ENCODE data around the gene CRELD2.

Gene CRELD2

DNA sequence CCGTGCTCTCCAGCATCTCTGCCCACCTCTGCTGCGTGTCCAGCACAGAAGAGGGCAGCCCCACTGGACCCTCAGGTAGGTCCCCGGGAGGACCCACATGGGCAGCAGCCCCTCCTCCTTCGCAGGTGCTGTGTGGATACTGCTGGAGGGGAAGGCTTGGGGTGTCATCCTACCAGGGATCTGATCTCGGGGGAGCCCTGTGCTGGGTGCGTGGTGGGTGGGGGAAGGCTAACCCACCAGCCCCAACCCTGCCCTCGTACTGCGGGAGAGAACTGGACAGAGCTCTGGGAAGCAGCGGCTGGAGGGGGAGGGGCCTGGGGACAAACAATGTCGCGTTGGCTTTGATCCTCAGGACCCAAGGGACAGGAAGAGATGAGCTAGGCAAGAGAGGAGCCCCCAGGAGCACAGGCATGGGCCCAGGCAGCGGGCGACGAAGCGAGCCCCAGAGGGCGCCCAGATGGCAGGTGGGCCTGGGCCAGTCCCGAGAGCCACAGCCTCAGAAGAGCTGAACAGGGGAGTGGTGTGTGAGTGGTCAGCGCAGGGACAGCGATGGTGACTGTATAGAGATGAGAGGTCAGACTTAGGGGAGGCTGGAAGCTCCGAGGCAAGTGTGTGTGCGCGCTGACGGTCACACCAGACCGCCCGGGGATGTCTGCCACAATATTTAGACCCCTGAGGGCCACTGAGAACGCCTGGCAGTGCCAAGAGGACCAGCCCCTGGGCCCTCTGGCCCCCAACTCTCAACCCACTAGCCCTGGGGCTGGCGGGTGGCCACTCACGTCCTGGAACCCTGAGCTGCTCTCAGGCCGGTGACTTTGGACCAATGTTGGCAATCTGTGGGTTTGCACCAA is 40.7 kb downstream of the CRELD2 start:
- Histone ChIP-seq H3F3A (ENCODE audit: insufficient read depth) (0 out of 2 replicates have a peak, but pooled peaks cover 4% of the 10 kb centered on the region), H2AFZ (ENCODE audit: low read depth, low read length, severe bottlenecking) (no peak overlapping the region), H3K79me2 (ENCODE audit: insufficient read depth, low read length) (peaks cover 31% of the 10 kb centered on the region), H3K36me3 (ENCODE audit: low read length) (no peaks in the 10 kb centered on the region; the same call in 1 of the 2 replicates), H3K4me3 (ENCODE audit: insufficient read depth, low read length, poor library complexity, severe bottlenecking) (peak overlapping the region; percentile 46), H3K9me3 (ENCODE audit: insufficient read depth, low read length) (no peaks in the 10 kb centered on the region), H3K9me2 (replicated peaks; ENCODE audit: insufficient read depth, low read length) (no peaks in the 10 kb centered on the region), H4K20me1 (ENCODE audit: low read depth, low read length) (peaks cover 3% of the 10 kb centered on the region; the same call in 1 of the 2 replicates), H3K4me2 (ENCODE audit: low read depth, low read length, poor library complexity, severe bottlenecking) (peak overlapping the region; percentile 73), H3K9ac (ENCODE audit: low read length) (peak overlapping the region; percentile 86), H3K27ac (ENCODE audit: low read depth, low read length) (0 out of 2 replicates have a peak overlapping the region, but pooled peaks have one; percentile 83), H3K27me3 (ENCODE audit: low read length) (no peaks in the 10 kb centered on the region)
- TF ChIP-seq, protein P1, sequence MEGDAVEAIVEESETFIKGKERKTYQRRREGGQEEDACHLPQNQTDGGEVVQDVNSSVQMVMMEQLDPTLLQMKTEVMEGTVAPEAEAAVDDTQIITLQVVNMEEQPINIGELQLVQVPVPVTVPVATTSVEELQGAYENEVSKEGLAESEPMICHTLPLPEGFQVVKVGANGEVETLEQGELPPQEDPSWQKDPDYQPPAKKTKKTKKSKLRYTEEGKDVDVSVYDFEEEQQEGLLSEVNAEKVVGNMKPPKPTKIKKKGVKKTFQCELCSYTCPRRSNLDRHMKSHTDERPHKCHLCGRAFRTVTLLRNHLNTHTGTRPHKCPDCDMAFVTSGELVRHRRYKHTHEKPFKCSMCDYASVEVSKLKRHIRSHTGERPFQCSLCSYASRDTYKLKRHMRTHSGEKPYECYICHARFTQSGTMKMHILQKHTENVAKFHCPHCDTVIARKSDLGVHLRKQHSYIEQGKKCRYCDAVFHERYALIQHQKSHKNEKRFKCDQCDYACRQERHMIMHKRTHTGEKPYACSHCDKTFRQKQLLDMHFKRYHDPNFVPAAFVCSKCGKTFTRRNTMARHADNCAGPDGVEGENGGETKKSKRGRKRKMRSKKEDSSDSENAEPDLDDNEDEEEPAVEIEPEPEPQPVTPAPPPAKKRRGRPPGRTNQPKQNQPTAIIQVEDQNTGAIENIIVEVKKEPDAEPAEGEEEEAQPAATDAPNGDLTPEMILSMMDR (IDR thresholded peaks at IDR 0.05; ENCODE audit: insufficient read depth, low read length, poor library complexity, severe bottlenecking), result no peak
- TF ChIP-seq EZH2phosphoT487 (conservative IDR thresholded peaks at IDR 0.05; ENCODE audit: low read length), result no peak

DNA sequence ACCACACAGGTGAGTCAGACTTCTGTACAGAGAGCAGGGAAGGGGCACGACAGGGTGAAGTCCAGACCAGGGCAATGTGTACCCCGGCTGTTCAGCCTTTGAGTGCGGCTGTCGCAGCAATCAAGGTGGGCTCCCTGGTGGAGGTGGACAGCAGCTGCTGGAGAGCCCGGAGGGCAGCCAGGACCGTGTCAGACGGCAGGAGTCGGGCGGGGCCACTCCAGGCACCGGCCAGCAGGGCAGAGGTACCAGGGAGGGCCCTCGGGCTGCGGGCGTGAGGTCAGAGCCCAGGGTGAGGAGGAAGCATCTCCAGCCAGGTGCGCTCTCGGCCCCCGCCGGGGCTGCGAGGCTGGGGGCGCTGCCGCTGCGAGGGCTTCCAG is 41.3 kb downstream of the CRELD2 start:
- Histone ChIP-seq H3K79me2 (ENCODE audit: insufficient read depth, low read length) (peaks cover 31% of the 10 kb centered on the region), H2AFZ (ENCODE audit: low read depth, low read length, severe bottlenecking) (no peak overlapping the region), H3K27me3 (ENCODE audit: low read length) (no peaks in the 10 kb centered on the region), H3K9me2 (replicated peaks; ENCODE audit: insufficient read depth, low read length) (no peaks in the 10 kb centered on the region), H3K36me3 (ENCODE audit: low read length) (no peaks in the 10 kb centered on the region; the same call in 1 of the 2 replicates), H3K4me3 (ENCODE audit: insufficient read depth, low read length, poor library complexity, severe bottlenecking) (peak overlapping the region; percentile 46), H4K20me1 (ENCODE audit: low read depth, low read length) (peaks cover 3% of the 10 kb centered on the region; the same call in 1 of the 2 replicates), H3K27ac (ENCODE audit: low read depth, low read length) (peak overlapping the region; percentile 83), H3K4me2 (ENCODE audit: low read depth, low read length, poor library complexity, severe bottlenecking) (peak overlapping the region; percentile 73), H3F3A (ENCODE audit: insufficient read depth) (0 out of 2 replicates have a peak, but pooled peaks cover 4% of the 10 kb centered on the region), H3K9me3 (ENCODE audit: insufficient read depth, low read length) (no peaks in the 10 kb centered on the region), H3K9ac (ENCODE audit: low read length) (peak overlapping the region; percentile 86)
- TF ChIP-seq, protein P1 (IDR thresholded peaks at IDR 0.05; ENCODE audit: insufficient read depth, low read length, poor library complexity, severe bottlenecking), result no peak
- no peak for TF ChIP-seq EZH2phosphoT487 (conservative IDR thresholded peaks at IDR 0.05; ENCODE audit: low read length)

DNA sequence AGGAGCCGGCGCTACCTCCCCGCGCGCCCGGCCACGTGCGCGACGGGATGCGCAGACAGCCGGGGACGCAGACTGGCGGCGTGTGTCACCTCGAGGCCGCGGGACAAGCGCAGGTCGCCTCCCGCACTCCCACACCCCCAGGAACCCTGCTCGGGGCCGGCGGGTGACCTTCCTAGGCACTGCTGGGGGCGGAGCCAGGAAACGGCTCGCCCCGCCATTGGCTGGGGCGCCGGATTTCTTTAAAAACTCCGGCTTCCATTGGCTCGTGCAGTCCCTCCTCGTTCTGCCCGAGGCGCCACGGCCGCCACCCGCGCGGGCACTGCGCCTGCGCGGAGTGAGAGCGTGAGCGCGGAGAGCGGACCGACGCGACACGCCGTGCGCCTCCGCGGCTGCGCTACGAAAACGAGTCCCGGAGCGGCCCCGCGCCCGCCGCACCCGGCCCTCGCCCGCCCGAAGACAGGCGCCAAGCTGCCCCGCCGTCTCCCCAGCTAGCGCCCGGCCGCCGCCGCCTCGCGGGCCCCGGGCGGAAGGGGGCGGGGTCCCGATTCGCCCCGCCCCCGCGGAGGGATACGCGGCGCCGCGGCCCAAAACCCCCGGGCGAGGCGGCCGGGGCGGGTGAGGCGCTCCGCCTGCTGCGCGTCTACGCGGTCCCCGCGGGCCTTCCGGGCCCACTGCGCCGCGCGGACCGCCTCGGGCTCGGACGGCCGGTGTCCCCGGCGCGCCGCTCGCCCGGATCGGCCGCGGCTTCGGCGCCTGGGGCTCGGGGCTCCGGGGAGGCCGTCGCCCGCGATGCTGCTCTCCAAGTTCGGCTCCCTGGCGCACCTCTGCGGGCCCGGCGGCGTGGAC is 41.9 kb downstream of the CRELD2 start, which contains the start of gene PIM3:
TSS of gene PIM3 (plus strand) at position 614 of the 846 bp plus-strand sequence. CDS start at position 790, 176 bp downstream.
- peak within 1 kb of the TSS; percentile 86 for H3K9ac ChIP-seq (ENCODE audit: low read length)
- peaks cover 31% of the 10 kb centered on the region for H3K79me2 ChIP-seq (ENCODE audit: insufficient read depth, low read length)
- TF ChIP-seq, protein P1 (IDR thresholded peaks at IDR 0.05; ENCODE audit: insufficient read depth, low read length, poor library complexity, severe bottlenecking), result no peak
- no peak for TF ChIP-seq EZH2phosphoT487 (conservative IDR thresholded peaks at IDR 0.05; ENCODE audit: low read length)
- peaks cover 3% of the 10 kb centered on the region; the same call in 1 of the 2 replicates for H4K20me1 ChIP-seq (ENCODE audit: low read depth, low read length)
- H3K27ac ChIP-seq (ENCODE audit: low read depth, low read length), result peak within 1 kb of the TSS; percentile 83
- H3K4me3 ChIP-seq (ENCODE audit: insufficient read depth, low read length, poor library complexity, severe bottlenecking), result peak within 1 kb of the TSS; percentile 88
- no peaks in the 10 kb centered on the region; the same call in 1 of the 2 replicates for H3K36me3 ChIP-seq (ENCODE audit: low read length)
- H3F3A ChIP-seq (ENCODE audit: insufficient read depth), result 0 out of 2 replicates have a peak, but pooled peaks cover 4% of the 10 kb centered on the region
- H3K4me2 ChIP-seq (ENCODE audit: low read depth, low read length, poor library complexity, severe bottlenecking), result peak within 1 kb of the TSS; percentile 87
- H3K9me2 ChIP-seq (replicated peaks; ENCODE audit: insufficient read depth, low read length), result no peaks in the 10 kb centered on the region
- no peaks in the 10 kb centered on the region for H3K9me3 ChIP-seq (ENCODE audit: insufficient read depth, low read length)
- no peaks in the 10 kb centered on the region for H3K27me3 ChIP-seq (ENCODE audit: low read length)
- no peak within 1 kb of the TSS for H2AFZ ChIP-seq (ENCODE audit: low read depth, low read length, severe bottlenecking)

All from SU-DHL-6 (cell line).